GM19397 (cell line): ENCODE measurements around the gene BAG5.
"Not testable (repeated sequence)": the region's sequence is repeated elsewhere in the genome, so short reads cannot be mapped to it uniquely, and the experiment has no call there.

Source experiments
- ATAC-seq: cut with Tn5 transposase; IDR thresholded peaks from one replicate; pipeline ENCODE4 v1.9.1; 2021; ENCODE audit warnings: mild to moderate bottlenecking, moderate library complexity; ENCODE audit not compliant: unreplicated experiment

The BAG5 gene

GRCh38 chr14:103562429-103563225 is at the start of gene BAG5, which contains the start of gene COA8:
Gene BAG5, minus strand, starts transcription at chr14:103562657. Its CDS starts 1,493 bp downstream, at chr14:103561164.
Gene COA8, plus strand, starts transcription at chr14:103562960. Its CDS starts 42 bp downstream, at chr14:103563002.
- peak; percentile 81 for ATAC-seq

- ATAC-seq: no peak
Observed at GRCh38 chr14:103611215-103611614, 48.8 kb upstream of the BAG5 start.

GRCh38 chr14:103609081-103609480 is 46.6 kb upstream of the BAG5 start:
- ATAC-seq: not testable (repeated sequence)

- ATAC-seq: no peak
Observed at GRCh38 chr14:103607822-103608221, 45.4 kb upstream of the BAG5 start.

- ATAC-seq: peak; percentile 69
Observed at GRCh38 chr14:103606963-103607668, 44.7 kb upstream of the BAG5 start.

GRCh38 chr14:103604620-103605019 is 42.2 kb upstream of the BAG5 start:
- no peak for ATAC-seq

GRCh38 chr14:103600503-103600902 is 38.0 kb upstream of the BAG5 start:
- ATAC-seq: no peak

- no peak for ATAC-seq
Observed at GRCh38 chr14:103597623-103598377, 35.3 kb upstream of the BAG5 start.

- no peak for ATAC-seq
Observed at GRCh38 chr14:103594265-103594664, 31.8 kb upstream of the BAG5 start.

- peak; percentile 89 for ATAC-seq
Observed at GRCh38 chr14:103593577-103593976, 31.1 kb upstream of the BAG5 start.

- no peak for ATAC-seq
Observed at GRCh38 chr14:103584326-103584915, 22.0 kb upstream of the BAG5 start.

- no peak for ATAC-seq
Observed at GRCh38 chr14:103581954-103582703, 19.7 kb upstream of the BAG5 start.

- no peak for ATAC-seq
Observed at GRCh38 chr14:103581206-103581605, 18.7 kb upstream of the BAG5 start.

GRCh38 chr14:103578401-103579075 is 16.1 kb upstream of the BAG5 start:
- no peak for ATAC-seq

GRCh38 chr14:103576371-103577024 is 14.0 kb upstream of the BAG5 start:
- no peak for ATAC-seq

- ATAC-seq: no peak
Observed at GRCh38 chr14:103574707-103575285, 12.3 kb upstream of the BAG5 start.

GRCh38 chr14:103574104-103574503 is 11.6 kb upstream of the BAG5 start:
- no peak for ATAC-seq

GRCh38 chr14:103569408-103569807 is 7.0 kb upstream of the BAG5 start:
- ATAC-seq: no peak

- no peak for ATAC-seq
Observed at GRCh38 chr14:103568952-103569351, 6.5 kb upstream of the BAG5 start.
